CD4-positive, alpha-beta T cell (primary cell): ENCODE results near the gene RPL7A. TPM values are rescaled to one million over a fixed set of nuclear protein-coding genes. Genes with fewer than 3 reads are reported as not detected.
A peak's percentile ranks its signal among the peaks of the same experiment; 100 is the strongest.

ENCODE experiments used
- ATAC-seq: fragments of 200-7000 bp; cut with Tn5 transposase; one replicate; pipeline ENCODE4 v1.10.0; 2022; ENCODE audit warnings: mild to moderate bottlenecking; ENCODE audit not compliant: poor library complexity
- CTCF ChIA-PET: fragments of 350-600 bp; sonication (Branson Sonifier 250); formaldehyde crosslinking; loops from one replicate; lab custom pipeline; 2021; ENCODE audit warnings: antibody characterized with exemption, inconsistent platforms; lab: Charles Lee
- POLR2A ChIA-PET: fragments of 350-600 bp; sonication (Branson Sonifier 250); formaldehyde crosslinking; loops from one replicate; lab custom pipeline; 2021; ENCODE audit warnings: antibody characterized with exemption, inconsistent platforms; lab: Charles Lee
- DNase-seq, 14 experiments: peaks; one replicate each; pipeline ENCODE4 v3.0.0-alpha.2; 2013 to 2020; ENCODE audit warnings: mixed read lengths in 2 of 14
- H3K27ac ChIP-seq, 2 donors: one replicate each; pipeline versions ENCODE4 v1.5.1 to v1.7.0; 2013; ENCODE audit warnings: low read length in 2 of 2, low read depth in 1 of 2, mild to moderate bottlenecking in 1 of 2
- H3K27me3 ChIP-seq, 2 experiments: 1 replicate in 1 of 2; 2 replicates in 1 of 2; pipeline versions ENCODE4 v1.6.1 to v1.7.0; 2013; ENCODE audit warnings: low read length in 2 of 2, control low read depth in 1 of 2, mild to moderate bottlenecking in 1 of 2, moderate library complexity in 1 of 2; ENCODE audit not compliant: insufficient read depth in 2 of 2, control insufficient read depth in 1 of 2
- H3K36me3 ChIP-seq: one replicate; pipeline ENCODE4 v1.6.1; 2013; ENCODE audit warnings: low read length, control low read depth; ENCODE audit not compliant: insufficient read depth
- H3K4me1 ChIP-seq: one replicate; pipeline ENCODE4 v1.6.1; 2013; ENCODE audit warnings: low read length, control low read depth; ENCODE audit not compliant: insufficient read depth
- H3K4me3 ChIP-seq: one replicate; pipeline ENCODE4 v1.5.1; 2013; ENCODE audit warnings: mild to moderate bottlenecking, low read length, moderate library complexity
- H3K9me3 ChIP-seq, 2 experiments: 1 replicate in 1 of 2; 2 replicates in 1 of 2; pipeline versions ENCODE4 v1.6.1 to v1.7.0; 2013; ENCODE audit warnings: low read length in 2 of 2, mild to moderate bottlenecking in 2 of 2, control low read depth in 1 of 2, moderate library complexity in 1 of 2; ENCODE audit not compliant: control insufficient read depth in 1 of 2, insufficient read depth in 1 of 2
- H3K27ac Mint-ChIP-seq: one replicate; pipeline ENCODE4 v1.8.0; 2020; ENCODE audit warnings: mixed read lengths
- H3K27me3 Mint-ChIP-seq: one replicate; pipeline ENCODE4 v1.8.0; 2021; ENCODE audit warnings: mixed read lengths
- H3K36me3 Mint-ChIP-seq: one replicate; pipeline ENCODE4 v1.8.0; 2021; ENCODE audit warnings: low read depth, mixed read lengths
- H3K4me1 Mint-ChIP-seq: one replicate; pipeline ENCODE4 v1.8.0; 2021; ENCODE audit warnings: low read depth, mixed read lengths
- H3K4me3 Mint-ChIP-seq: one replicate; pipeline ENCODE4 v1.8.0; 2020; ENCODE audit warnings: mild to moderate bottlenecking, mixed read lengths
- H3K9me3 Mint-ChIP-seq: one replicate; pipeline ENCODE4 v1.8.0; 2020; ENCODE audit warnings: mixed read lengths
- intact Hi-C, 2 experiments: fragments of 100-400 bp; cut with DNase I in 1 of 2; cut with micrococcal nuclease in 1 of 2; formaldehyde crosslinking; loops; one replicate each; pipeline versions ENCODE4 v1.15.1 to v1.9.0; 2023 to 2025; cut with DNase I, micrococcal nuclease
- total RNA-seq, 174 experiments: library from RNA in 2 of 174; stranded (reverse) in 2 of 174; gene quantifications; one replicate each; pipeline ENCODE4 v1.2.3 and lab custom pipeline; 2021 to 2026
- TF ChIP-seq, protein P1 (sequence below): fragments of 200-600 bp; IDR thresholded peaks from one replicate; pipeline ENCODE4 v1.8.0; 2022; ENCODE audit warnings: antibody characterized with exemption, mild to moderate bottlenecking

Gene RPL7A
- total RNA-seq, 2 experiments from 2014 or later: 2,613 to 2,686 TPM

DNA sequence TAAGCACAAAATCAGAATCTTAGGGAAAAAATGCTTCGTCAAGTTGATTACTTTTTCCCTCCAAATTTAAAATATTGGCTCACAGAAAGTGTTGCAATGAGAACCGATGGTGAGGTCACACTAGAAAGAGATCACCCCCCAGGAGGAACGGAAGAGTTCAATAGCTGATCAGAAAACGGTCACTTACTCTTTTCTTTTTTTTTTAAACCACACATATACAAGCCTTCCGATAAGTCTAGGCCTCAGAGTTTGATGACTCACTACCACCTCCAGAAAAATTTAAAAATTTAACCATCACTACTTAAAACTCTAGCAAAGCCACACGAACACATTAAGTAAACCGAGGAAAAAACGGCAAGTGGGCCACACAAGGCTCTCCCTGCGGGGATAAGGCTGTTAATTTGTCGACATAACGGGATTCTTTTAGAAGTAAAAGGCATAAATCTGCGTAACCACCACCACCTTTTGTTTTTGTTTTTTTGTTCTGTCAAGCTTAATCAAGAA is 26.6 kb downstream of the RPL7A start:
- Histone ChIP-seq H3K27me3 (no peaks in the 10 kb centered on the region), H3K4me1 (peaks cover 67% of the 10 kb centered on the region), H3K27ac (peak overlapping the region; percentile 81 to 84), H3K4me3 (peak overlapping the region; percentile 73), H3K9me3 (no peaks in the 10 kb centered on the region), H3K36me3 (peaks cover 18% of the 10 kb centered on the region)
- intact Hi-C loops: loop anchor here in 1 of 2 experiments (5.0 kb wide), 2 partner anchors 43 to 88 kb away; partner anchors contain the start of gene REXO4
- Mint-ChIP-seq H3K27ac (peak overlapping the region; percentile 98), H3K4me3 (peak overlapping the region; percentile 96), H3K4me1 (peaks cover 53% of the 10 kb centered on the region), H3K9me3 (no peaks in the 10 kb centered on the region), H3K27me3 (no peaks in the 10 kb centered on the region), H3K36me3 (peaks cover 31% of the 10 kb centered on the region)
- ATAC-seq (peak; percentile 13), DNase-seq (peak in 4 of 14 experiments; percentile 44 to 69 (median 58))
- CTCF ChIA-PET: interaction anchor here (0.9 to 1.1 kb wide), 2 partner anchors 18 to 27 kb away, joined by 4 to 5 read pairs; partner anchors contain the start of genes MED22, RPL7A, SURF1 and SURF2
- TF ChIP-seq, protein P1, sequence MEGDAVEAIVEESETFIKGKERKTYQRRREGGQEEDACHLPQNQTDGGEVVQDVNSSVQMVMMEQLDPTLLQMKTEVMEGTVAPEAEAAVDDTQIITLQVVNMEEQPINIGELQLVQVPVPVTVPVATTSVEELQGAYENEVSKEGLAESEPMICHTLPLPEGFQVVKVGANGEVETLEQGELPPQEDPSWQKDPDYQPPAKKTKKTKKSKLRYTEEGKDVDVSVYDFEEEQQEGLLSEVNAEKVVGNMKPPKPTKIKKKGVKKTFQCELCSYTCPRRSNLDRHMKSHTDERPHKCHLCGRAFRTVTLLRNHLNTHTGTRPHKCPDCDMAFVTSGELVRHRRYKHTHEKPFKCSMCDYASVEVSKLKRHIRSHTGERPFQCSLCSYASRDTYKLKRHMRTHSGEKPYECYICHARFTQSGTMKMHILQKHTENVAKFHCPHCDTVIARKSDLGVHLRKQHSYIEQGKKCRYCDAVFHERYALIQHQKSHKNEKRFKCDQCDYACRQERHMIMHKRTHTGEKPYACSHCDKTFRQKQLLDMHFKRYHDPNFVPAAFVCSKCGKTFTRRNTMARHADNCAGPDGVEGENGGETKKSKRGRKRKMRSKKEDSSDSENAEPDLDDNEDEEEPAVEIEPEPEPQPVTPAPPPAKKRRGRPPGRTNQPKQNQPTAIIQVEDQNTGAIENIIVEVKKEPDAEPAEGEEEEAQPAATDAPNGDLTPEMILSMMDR: no peak
- POLR2A ChIA-PET: interaction anchor here (0.7 to 8.7 kb wide), 5 partner anchors 10 to 85 kb away, joined by 3 to 109 read pairs (median 3); partner anchors contain the start of genes CACFD1, MED22, RPL7A and SURF1

DNA sequence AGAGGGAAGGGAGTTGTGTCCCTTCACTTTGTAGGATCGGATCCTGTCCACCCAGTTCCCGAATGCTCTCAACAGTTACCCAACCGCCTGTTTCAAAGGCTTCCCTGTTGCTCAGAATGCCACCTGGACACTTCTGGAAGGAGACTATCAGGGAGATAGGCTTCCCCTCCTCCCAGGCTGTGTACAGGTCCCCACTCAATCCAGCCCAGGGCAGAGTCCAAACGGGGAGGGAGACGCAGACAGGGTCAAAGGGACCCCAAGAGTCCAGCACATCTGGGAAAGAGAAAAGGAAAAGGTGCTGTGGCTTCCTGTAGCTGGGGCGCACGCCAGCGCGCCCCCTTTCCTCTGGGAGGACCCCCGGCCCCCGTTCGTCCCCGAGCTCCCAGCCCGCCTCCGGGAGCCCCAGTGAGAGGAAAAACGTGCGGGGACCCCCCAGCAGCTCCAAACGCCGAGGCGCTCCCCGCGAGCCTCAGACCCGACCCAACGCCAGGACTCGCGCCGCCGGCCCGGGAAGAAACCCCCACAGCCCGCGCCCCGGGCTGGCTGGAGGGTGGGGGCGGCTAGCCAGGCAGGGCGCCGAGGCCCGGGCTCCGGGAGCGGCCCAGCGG is 27.2 kb downstream of the RPL7A start:
- TF ChIP-seq, protein P1: no peak
- Histone ChIP-seq H3K27ac (peak overlapping the region; percentile 81 to 84), H3K4me3 (peak overlapping the region; percentile 73), H3K4me1 (peaks cover 61% of the 10 kb centered on the region), H3K36me3 (peaks cover 13% of the 10 kb centered on the region), H3K27me3 (no peaks in the 10 kb centered on the region), H3K9me3 (no peaks in the 10 kb centered on the region)
- no peaks in the 10 kb centered on the region for H3K9me3 Mint-ChIP-seq
- H3K27me3 Mint-ChIP-seq: no peaks in the 10 kb centered on the region
- POLR2A ChIA-PET: interaction anchor here (0.9 to 8.7 kb wide), 4 partner anchors 10 to 85 kb away, joined by 3 to 109 read pairs (median 11); partner anchors contain the start of genes CACFD1, MED22, RPL7A and SURF1
- intact Hi-C loops: loop anchor here in 1 of 2 experiments (5.0 kb wide), 2 partner anchors 42 to 87 kb away; partner anchors contain the start of gene REXO4
- peak overlapping the region; percentile 96 for H3K4me3 Mint-ChIP-seq
- peak overlapping the region; percentile 98 for H3K27ac Mint-ChIP-seq
- CTCF ChIA-PET: interaction anchor here (0.9 to 1.1 kb wide), 2 partner anchors 18 to 27 kb away, joined by 4 to 5 read pairs; partner anchors contain the start of genes MED22, RPL7A, SURF1 and SURF2
- peaks cover 47% of the 10 kb centered on the region for H3K4me1 Mint-ChIP-seq
- DNase-seq: peak in 1 of 14 experiments; percentile 35
- no peak for ATAC-seq
- peaks cover 27% of the 10 kb centered on the region for H3K36me3 Mint-ChIP-seq
